ENCODE data around the gene PPP1R37.

- TF ChIP-seq ZBTB21 (tag by site-specific recombination; IDR thresholded peaks at IDR 0.05) (no peak), ZNF133 (tag by site-specific recombination; IDR thresholded peaks at IDR 0.05) (no peak), CTCF (tag by site-specific recombination; IDR thresholded peaks at IDR 0.05) (no peak), YY1 (tag by site-specific recombination; IDR thresholded peaks at IDR 0.05) (no peak)
Measured at GRCh38 chr19:45164577-45165335, 71.8 kb downstream of the PPP1R37 start.

Data from HEK293 (cell line).